Loucy (cell line): ENCODE results near the gene PLPP6.

Source experiments
- CTCF ChIP-seq: fragments of 200-600 bp; sonication (generic); conservative IDR thresholded peaks from 2 replicates; pipeline ENCODE4 v1.5.1; 2014; ENCODE audit warnings: mild to moderate bottlenecking, antibody characterized with exemption, low read length
- EZH2phosphoT487 ChIP-seq: fragments of 200-600 bp; IDR thresholded peaks from 2 replicates; pipeline ENCODE4 v1.6.1; 2018; ENCODE audit warnings: antibody characterized with exemption, mild to moderate bottlenecking, moderate library complexity, borderline replicate concordance

DNA sequence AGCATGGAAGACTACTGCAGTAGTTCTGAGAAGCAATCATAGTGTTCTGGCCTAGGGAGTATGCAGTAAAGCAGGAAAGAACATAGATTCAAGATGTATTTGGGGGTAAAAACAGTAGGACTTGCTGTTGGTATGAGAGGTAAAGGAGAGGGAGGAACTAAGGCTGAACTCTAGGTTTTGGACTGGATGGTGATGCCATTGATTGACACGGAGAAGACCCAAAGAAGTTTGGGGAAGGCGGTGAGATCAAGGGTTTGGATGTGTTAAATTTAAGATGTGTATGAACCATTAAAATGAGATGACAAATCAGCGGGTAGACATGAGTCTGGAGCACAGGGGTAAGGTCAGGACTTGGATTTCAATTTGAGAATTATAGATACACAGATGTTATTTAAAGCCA lies 15.3 kb downstream of the PLPP6 start:
- TF ChIP-seq EZH2phosphoT487 = no peak
- no peak for TF ChIP-seq CTCF
